ENCODE results near the gene PSTPIP1.

DNA sequence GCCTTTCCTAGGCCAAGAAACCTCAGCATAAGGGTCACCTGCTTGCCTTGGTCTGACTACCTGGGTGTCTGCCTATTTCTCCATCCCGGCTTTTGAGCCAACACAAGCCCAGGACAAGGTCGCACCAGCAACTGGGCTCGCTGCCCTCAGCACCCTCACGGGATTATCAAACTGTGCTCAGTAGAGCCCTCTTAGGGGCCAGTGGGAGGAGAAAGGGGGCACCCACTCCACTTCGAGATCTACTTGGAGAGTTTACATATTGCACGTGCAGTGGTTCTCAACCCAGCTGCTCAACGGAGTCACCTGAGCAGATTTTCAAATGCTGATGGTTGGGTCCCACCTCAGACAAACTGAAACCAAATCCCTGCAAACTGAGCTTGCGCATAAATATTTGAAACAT, 44.9 kb downstream of the PSTPIP1 start:
- TF ChIP-seq POLR2A (IDR thresholded peaks at IDR 0.05) (no peak), POLR2AphosphoS5 (IDR thresholded peaks at IDR 0.05) (no peak)
- TF ChIP-seq, protein P1, sequence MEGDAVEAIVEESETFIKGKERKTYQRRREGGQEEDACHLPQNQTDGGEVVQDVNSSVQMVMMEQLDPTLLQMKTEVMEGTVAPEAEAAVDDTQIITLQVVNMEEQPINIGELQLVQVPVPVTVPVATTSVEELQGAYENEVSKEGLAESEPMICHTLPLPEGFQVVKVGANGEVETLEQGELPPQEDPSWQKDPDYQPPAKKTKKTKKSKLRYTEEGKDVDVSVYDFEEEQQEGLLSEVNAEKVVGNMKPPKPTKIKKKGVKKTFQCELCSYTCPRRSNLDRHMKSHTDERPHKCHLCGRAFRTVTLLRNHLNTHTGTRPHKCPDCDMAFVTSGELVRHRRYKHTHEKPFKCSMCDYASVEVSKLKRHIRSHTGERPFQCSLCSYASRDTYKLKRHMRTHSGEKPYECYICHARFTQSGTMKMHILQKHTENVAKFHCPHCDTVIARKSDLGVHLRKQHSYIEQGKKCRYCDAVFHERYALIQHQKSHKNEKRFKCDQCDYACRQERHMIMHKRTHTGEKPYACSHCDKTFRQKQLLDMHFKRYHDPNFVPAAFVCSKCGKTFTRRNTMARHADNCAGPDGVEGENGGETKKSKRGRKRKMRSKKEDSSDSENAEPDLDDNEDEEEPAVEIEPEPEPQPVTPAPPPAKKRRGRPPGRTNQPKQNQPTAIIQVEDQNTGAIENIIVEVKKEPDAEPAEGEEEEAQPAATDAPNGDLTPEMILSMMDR (IDR thresholded peaks at IDR 0.05): no peak

Data from breast epithelium (tissue), 3 donors.